NCI-H2171 (cell line): ENCODE data around the gene ATP5PD.
"Not testable (repeated sequence)": the region's sequence is repeated elsewhere in the genome, so short reads cannot be mapped to it uniquely, and the experiment has no call there.

Experiments
- DNase-seq: peaks from one replicate; lab custom pipeline; 2025; lab: John Stamatoyannopoulos, UW

The ATP5PD gene

GRCh38 chr17:75051941-75052340, 5.2 kb upstream of the ATP5PD start:
- no peak for DNase-seq

GRCh38 chr17:75049706-75050105, 2.9 kb upstream of the ATP5PD start:
- DNase-seq: no peak

- no peak for DNase-seq
These were observed 2.3 kb upstream of the ATP5PD start for GRCh38 chr17:75049057-75049456.

GRCh38 chr17:75048249-75048878, 1.6 kb upstream of the ATP5PD start:
- no peak for DNase-seq

- no peak for DNase-seq
These were observed 779 bp upstream of the ATP5PD start for GRCh38 chr17:75047398-75048098.

GRCh38 chr17:75045946-75046406, 793 bp downstream of the ATP5PD start:
- DNase-seq: not testable (repeated sequence)

GRCh38 chr17:75044716-75045115, 2.1 kb downstream of the ATP5PD start:
- no peak for DNase-seq

GRCh38 chr17:75043789-75044188, 3.0 kb downstream of the ATP5PD start:
- not testable (repeated sequence) for DNase-seq

- no peak for DNase-seq
These were observed 5.0 kb downstream of the ATP5PD start for GRCh38 chr17:75041656-75042280.

GRCh38 chr17:75039238-75039637, 7.5 kb downstream of the ATP5PD start:
- DNase-seq: no peak

GRCh38 chr17:75036643-75037268, 10.0 kb downstream of the ATP5PD start:
- DNase-seq: peak; percentile 59

- DNase-seq: peak; percentile 78
These were observed 12.4 kb downstream of the ATP5PD start for GRCh38 chr17:75034236-75034908.

GRCh38 chr17:75033346-75034235, 13.2 kb downstream of the ATP5PD start:
- peak; percentile 82 for DNase-seq

- no peak for DNase-seq
These were observed 14.0 kb downstream of the ATP5PD start for GRCh38 chr17:75032720-75033280.

GRCh38 chr17:75031972-75032719, 14.6 kb downstream of the ATP5PD start:
- DNase-seq: peak; percentile 37

GRCh38 chr17:75030161-75030560, 16.6 kb downstream of the ATP5PD start:
- no peak for DNase-seq

- DNase-seq: not testable (repeated sequence)
These were observed 20.1 kb downstream of the ATP5PD start for GRCh38 chr17:75026650-75027049.

- DNase-seq: not testable (repeated sequence)
These were observed 21.4 kb downstream of the ATP5PD start for GRCh38 chr17:75025398-75025734.

- no peak for DNase-seq
These were observed 21.9 kb downstream of the ATP5PD start for GRCh38 chr17:75024686-75025397.
